PC-9 (cell line): ENCODE measurements around the gene PSPN.

Experiments used
- CTCF ChIP-seq: fragments of 200-600 bp; sonication (generic); conservative IDR thresholded peaks from 2 replicates; pipeline ENCODE4 v1.6.1; 2017; ENCODE audit warnings: mixed run types, antibody characterized with exemption, mild to moderate bottlenecking, moderate library complexity
- EZH2 ChIP-seq: fragments of 200-600 bp; sonication (generic); IDR thresholded peaks from 2 replicates; pipeline ENCODE4 v1.8.0; 2017; ENCODE audit warnings: antibody characterized with exemption, low read depth

GRCh38 chr19:6383188-6383587, 7.5 kb upstream of the PSPN start:
- TF ChIP-seq CTCF (no peak), EZH2 (no peak)
